LoVo (cell line): ENCODE data around the gene MMS22L.
A peak's percentile ranks its signal among the peaks of the same experiment; 100 is the strongest.

Source experiments
- DNase-seq: peaks from one replicate; pipeline ENCODE4 v3.0.0-alpha.2; 2016; ENCODE audit warnings: low spot score

MMS22L gene, protein sequence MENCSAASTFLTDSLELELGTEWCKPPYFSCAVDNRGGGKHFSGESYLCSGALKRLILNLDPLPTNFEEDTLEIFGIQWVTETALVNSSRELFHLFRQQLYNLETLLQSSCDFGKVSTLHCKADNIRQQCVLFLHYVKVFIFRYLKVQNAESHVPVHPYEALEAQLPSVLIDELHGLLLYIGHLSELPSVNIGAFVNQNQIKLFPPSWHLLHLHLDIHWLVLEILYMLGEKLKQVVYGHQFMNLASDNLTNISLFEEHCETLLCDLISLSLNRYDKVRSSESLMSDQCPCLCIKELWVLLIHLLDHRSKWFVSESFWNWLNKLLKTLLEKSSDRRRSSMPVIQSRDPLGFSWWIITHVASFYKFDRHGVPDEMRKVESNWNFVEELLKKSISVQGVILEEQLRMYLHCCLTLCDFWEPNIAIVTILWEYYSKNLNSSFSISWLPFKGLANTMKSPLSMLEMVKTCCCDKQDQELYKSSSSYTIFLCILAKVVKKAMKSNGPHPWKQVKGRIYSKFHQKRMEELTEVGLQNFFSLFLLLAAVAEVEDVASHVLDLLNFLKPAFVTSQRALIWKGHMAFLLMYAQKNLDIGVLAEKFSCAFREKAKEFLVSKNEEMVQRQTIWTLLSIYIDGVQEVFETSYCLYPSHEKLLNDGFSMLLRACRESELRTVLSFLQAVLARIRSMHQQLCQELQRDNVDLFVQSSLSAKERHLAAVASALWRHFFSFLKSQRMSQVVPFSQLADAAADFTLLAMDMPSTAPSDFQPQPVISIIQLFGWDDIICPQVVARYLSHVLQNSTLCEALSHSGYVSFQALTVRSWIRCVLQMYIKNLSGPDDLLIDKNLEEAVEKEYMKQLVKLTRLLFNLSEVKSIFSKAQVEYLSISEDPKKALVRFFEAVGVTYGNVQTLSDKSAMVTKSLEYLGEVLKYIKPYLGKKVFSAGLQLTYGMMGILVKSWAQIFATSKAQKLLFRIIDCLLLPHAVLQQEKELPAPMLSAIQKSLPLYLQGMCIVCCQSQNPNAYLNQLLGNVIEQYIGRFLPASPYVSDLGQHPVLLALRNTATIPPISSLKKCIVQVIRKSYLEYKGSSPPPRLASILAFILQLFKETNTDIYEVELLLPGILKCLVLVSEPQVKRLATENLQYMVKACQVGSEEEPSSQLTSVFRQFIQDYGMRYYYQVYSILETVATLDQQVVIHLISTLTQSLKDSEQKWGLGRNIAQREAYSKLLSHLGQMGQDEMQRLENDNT

DNA sequence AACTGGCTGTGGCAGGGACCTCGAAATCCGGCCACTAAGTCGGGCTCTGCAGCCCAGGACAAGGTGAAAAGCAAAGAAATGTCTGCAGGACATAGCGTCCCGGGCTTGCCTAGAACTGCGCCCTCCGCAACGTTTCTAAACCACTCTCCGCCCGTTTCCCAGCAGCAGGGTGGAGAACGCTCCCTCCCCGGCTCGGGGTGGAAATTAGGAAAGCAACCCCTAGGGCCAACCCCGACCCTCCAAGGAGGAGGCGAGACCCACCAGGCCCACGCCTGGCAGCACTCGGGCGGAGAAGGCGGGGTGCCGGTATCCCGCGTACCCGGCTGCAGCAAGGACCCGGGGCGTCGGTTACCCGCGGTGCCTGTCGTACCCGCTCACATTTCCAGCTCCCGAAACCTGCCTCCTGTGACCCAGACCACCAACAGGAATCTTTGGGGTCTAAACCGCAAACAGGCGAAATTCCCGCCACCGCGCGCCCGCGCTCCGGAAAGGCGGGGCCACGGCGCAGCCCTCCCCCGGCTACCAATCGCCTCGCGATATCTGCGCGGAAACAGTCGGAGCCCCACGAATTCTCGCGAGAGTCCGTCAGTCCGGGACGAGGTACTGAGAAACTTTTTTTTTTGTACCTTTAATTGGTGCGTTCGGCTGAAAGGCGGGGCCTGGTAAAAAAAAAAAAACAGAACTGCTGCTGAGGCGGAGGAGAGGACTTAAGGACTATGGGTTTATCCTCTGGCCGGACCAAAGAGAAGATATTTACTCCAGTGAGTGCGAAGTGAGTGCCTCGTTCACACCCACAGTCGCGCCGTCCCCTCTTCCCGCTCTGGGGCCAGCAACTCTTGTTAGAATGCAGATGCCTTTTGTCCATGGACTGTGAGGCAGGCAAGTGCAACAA lies at the start of gene MMS22L:
MMS22L (minus strand) TSS at position 491 of the 892 bp plus-strand sequence. CDS start 739 bp downstream, outside the sequence.
- peak; percentile 95 for DNase-seq

DNA sequence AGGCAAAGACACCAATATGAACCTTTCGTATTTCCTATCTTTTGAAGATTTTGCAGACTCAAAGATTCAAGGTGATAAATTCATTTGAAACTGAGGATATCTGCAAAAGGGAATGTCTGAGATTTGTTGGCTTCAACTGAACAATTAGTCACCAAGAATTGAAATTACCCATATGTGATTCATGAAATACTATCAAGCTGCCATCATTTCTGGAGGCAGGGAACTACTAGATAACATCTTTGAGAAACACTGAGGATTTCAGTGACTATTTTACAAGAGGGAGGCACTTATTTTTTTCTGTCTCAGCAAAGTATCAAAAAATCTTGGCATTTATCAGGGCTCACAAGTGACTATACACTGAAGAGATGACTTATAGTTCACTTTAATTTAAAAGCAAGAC lies 39.8 kb upstream of the MMS22L start:
- DNase-seq, result no peak

DNA sequence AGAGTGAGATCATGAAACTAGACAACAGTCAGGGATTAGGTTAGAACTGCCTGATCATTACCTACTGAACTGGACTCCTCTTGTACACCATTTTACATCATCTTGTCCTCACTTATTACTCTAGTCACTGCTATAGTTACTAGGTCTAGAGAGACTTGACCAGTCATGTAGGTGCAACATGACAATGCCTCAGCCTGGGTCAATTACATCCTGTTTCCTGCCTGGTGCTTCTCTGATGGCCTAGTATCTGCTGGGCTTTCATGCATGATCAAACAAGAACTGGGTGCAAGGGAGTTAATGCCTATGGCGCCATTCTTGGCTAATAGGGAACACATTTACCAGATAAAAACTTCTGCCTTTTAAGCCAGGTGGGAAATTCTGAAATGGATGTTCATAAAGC lies 39.2 kb upstream of the MMS22L start:
- DNase-seq, result no peak

DNA sequence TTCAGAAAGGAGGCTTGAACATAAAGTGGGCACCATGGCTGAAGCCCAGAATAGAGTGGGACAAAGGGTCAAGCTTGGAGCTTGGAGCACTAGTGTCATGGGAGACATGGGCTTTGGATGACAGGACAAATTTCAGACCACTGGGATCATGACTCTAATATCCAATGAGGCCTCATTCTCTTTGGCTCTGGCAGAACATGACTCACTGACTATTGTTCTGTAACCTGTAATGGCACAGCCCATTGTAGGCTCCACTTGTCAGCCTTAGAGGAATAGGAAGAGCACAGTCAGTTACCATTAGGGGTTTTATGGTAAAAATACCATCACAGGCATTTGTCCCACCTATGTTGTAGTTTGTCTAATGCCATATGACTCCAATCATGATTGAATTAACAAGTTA lies 34.0 kb upstream of the MMS22L start:
- DNase-seq, result no peak

DNA sequence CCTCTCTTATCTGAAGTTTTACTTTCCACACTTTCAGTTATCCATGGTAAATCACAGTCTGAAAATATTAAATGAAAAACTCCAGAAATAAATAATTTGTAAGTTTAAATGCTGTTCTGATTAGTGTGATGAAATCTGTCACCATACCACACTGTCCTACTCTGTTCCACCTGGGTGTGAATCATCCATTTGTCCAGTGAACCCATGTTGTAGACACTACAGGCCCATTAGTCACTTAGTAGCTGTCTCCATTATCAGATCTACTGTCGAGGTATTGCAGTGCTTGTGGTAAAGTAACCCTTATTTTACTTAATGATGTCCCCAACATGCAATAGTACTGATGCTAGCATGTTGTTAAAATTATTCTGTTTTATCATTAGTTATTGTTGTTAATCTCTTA lies 29.2 kb upstream of the MMS22L start:
- no peak for DNase-seq

DNA sequence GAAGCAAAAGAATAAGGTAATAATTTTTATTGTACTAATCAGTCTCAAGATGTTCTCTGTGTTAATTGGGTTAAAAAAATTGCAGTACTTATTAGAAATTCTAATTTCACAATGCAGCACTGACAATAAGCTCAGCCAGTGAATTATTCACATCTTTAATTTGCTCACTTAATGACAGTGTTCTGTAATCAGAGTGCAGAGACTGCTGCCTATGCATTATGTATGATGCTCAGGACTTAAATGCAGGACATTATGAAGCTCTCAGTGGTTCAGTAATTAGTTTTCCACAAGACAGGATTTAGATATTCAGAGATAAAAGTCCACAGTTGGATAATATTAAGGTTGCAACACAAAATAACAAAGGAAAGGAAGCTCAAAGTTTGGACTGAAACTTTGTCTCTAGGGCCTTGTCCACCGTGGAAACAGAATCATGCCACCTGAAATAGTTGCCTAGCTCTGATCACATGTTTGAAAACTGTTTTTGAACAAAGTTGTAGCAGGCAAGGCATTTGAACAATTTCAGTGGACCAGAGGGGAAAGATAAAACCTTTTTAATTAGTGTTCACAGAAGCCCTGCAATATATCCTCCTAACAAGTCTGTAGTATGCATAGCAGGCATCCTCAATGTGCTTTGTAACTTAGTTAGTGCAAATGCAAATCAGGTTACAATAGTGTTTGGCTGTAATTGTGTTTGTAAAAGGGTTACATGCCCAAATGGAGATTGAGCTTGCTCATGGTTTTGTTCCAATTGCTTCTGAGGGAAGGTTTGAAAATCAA lies 23.7 kb upstream of the MMS22L start:
- DNase-seq, result no peak

DNA sequence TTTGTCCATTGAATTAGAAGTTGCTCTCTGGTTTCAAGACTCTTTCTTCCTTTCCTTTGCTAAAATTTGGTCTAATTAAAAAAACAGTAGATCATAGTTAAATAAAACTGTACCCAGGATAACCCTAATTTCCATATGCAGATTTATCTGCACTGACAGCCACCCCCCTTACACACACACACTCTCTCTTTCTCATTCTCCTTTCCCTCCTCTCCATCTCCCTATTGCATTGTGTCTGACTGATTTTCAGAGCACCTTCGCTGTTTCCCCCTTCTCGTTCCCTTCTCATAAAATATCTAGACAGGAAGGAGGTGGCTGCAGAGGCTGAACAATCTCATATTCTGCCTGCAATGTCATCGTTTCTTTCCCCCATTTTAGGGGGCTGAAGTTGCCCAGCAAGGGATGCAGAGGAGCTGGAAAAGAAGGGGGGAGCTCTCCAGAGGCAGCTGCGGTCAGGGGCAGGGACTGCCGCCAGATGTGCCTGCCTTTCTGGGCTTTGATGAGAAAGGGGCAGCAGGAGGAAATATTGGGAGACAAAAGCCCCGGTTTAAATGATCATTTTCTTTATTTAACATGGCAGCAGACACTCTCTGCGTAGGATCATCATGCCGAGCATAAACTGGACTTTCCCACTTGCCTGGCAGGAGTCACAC lies 22.5 kb upstream of the MMS22L start:
- no peak for DNase-seq

DNA sequence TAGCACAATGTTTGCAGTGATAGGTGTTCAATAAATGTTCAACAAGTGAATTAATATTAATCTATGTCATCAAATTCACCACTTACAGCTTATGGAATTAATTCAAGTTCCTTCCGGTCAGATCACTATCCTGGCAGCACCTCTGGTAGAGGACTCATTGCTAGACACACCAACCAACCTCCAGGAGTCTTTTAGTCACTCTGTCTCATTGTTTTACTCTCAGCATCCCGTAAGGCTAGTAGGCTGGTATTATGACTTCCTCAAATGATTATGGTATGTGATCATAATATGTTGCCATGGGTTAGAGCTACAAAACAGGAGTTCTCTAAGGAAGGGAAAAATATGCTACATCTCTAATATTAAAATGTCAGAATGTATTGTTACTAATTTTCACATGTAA lies 21.7 kb upstream of the MMS22L start:
- no peak for DNase-seq

DNA sequence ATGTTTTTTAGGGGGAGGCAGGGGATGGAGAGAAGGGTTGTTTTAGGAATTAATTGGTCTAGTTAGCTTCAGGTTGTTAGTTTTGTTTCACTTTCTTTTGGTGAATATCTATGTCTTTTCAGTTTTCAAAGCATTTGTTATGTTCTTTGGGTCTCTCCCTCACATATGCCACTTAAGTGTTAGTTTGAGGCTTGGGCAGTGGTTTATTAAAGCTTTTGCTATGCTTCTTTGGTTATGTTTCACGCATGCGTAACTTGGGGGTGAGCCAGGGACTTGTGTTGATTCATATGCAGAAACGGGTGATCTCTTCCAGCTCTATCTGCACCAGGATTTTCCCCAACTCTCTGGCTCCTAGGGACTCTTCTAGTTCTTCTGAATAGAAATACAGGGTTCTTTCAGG lies 11.4 kb upstream of the MMS22L start:
- no peak for DNase-seq

DNA sequence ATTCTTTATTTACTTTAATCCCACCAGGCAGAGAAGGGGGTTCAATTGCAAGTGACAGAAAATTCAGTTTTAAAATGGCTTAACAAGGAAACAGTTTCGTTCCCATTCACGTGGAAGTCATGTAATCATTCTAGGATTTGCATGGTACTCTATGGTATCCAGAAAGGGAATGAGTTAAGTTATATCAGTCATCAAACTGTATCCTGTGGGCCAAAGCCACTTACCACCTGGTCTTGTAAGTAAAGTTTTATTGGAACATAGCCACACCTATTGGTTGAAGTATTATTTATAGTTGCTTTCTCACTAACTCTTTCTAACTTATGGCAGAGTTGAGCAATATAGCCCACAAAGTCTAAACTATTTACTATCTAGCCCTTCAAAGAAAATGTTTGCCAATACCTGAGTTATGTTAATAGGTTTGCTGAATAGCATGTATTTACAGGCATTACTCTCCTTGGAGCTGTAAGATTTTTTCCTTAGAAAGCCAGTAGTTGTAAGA lies 10.2 kb upstream of the MMS22L start:
- DNase-seq, result no peak

DNA sequence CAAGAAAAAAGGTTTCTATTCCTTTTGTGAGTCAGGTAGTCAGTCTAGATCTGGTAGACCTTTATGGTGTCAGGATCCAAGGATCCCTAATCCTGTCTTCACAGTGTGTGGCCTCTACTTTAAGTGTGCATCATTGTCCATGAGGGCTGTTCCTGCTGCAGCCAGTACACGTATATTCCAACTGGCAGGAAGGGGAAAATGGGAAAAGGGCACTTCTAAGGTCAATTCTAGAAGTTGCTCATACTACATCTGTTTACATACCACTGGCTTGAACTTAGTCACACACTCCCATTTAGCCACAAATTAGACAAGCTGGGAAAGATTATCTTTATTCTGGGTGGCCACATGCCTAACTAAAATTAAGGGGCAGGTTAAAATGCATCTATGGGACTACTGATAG lies 9.7 kb upstream of the MMS22L start:
- DNase-seq, result no peak

DNA sequence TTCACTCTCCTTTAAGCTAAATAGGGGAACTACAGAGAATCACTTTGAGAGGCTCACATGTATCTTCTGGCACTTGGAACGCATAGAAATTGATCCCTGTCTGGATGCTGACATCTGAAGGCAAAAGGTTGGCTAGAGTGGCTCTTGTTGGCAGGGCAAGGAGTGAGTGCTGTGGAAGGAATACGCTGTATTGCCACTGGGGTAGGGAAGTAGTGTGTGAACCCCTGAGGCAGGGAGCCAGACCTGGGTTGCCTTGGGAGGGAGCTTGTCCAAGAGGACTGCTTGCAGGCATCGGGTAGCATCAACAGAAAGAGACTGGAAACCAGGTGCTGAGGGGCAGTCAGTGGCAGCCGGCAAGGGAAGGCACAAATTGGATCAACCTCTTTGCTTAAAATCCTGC lies 8.9 kb upstream of the MMS22L start:
- DNase-seq, result no peak

DNA sequence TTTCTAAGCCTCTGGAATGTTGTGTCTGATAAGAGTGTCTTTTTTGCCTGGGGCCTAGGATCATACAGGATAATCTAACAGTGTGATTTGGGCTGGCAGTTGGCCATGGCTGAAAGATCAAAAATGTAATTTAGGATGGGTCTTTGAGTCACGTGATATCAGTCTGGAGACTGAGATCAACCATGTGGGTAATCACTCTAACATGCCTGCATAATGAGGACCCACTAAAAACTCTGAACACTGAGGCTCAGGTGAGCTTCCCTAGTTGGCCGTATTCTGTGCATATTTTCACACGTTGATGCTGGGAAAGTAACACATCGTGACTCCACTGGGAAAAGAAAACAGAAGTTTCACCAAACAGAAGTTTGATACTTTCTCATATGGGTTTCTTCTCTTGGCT lies 6.3 kb upstream of the MMS22L start:
- DNase-seq, result no peak

DNA sequence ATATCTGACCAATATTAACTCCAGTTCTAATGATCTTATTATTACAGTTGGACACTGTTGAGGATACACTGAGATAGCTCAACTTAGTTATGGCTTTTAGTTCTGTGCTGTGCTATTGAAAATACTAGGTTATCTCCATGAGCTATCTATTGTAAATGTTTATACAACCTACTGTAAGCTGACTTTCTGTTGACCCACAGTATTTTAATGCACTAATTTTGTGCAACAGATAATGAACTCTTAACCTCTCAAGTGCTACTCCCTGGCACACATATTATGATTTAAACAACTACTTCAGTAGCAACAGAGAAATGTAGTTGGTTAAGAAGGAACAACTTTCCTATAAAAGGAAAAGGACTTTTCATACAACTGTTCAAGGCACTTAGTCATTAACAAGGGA lies 5.2 kb upstream of the MMS22L start:
- DNase-seq, result no peak

DNA sequence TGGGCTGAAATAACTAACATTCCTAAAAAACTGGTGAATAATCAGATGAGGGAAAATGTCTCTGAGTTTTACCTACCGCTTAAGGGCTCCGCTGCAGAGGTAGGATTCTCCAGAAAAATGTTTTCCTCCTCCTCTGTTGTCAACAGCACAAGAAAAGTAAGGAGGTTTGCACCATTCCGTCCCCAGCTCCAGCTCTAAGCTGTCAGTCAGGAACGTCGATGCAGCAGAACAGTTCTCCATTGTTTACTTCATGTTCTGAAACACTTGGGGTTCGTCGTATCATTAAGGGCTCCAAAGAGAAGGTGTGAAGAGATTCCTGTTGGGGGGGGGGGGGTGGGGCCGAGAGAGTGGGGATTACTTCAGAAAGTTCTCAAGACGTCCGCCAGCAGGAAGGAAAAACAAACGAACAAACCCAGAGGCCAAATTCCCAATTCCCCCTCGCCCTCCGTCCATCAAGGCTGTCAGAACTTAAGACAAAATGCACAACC lies 734 bp downstream of the MMS22L start:
- DNase-seq, result no peak

DNA sequence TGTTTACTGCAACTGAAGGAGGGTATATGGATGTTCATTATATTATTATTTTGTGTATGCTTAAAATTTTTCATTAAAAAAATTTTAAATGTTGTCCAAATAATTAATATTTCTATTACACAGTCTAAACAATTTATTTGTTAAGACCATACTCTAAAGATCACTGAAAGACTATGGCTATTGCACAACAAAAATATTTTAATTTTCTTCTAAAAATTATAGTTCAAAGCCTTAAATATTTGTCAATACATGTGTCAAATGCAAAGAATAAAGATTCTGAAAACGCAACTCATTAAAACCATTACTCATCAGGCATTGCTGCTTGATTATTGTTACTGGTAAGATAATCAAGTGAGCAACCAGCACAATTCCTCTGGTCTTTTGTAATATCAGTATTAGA lies 2.2 kb downstream of the MMS22L start:
- DNase-seq, result no peak

DNA sequence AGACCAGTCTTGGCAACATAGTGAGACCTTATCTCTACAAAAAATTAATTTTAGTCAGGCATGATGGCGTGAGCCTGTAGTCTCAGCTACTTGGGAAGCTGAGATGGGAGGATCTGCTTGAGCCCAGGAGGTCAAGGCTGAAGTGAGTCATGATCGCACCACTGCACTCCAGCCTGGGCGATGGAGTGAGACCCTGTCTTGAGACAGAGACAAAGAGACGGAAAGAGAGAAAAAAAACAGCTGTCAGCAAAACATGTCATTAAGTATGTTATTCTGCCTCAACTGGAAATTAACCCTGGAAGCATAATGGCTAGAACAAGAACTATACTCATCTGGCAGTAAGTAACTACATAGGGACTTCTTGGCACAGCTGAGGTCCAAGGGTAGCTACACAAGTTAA lies 7.2 kb downstream of the MMS22L start:
- no peak for DNase-seq

DNA sequence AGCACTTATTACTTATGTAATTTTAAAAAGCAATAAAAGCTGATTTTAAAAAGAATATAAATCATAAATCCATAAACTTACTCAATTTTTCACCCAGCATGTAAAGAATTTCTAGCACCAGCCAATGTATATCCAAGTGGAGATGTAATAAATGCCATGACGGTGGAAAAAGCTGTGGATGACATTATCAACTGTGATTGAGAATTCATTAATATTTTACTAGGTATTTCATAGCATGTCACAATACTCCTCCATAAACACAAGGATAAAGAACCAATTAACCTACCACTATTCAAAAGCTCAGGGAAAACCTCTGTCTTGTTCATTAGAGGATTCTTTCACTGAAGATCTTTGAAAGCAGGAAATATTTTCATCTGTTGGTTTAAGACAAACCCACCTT lies 13.2 kb downstream of the MMS22L start:
- DNase-seq, result no peak

DNA sequence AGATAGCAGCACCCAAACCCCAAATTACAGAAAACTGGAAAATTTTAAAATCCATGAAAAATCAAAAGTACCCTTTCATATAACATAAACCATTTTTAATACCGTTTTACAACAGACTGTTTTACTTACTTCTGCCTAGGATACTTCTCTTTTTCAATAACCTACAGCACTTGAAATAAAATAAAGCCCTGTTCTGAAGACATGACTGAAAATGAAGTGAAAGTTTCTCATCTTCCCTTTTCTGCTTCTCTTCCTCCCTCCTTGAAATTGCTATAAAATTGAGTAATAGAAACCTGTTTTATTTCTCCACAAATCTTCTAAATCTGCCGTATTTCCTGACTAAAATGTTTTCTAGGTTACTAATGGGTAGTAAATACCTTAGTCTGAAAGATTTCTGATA lies 20.3 kb downstream of the MMS22L start:
- no peak for DNase-seq

DNA sequence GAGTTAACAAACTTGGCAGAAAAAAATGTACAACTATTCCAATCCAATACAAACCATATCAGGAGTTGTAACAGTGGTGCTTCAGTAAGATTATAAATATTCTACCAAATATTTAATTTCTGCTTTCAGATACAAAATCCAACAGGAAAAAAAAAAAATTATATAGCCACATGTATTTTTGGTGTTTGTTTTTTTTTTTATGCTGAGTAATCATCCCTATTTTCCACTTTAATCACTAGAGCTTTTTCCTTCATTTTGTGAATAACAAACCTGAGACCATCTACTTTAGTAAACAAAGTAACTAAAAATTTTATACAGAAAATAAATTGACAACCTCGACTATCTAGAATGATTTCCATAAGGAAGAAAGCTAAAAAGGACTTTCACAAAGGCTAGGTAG lies 36.2 kb downstream of the MMS22L start:
- DNase-seq, result no peak
